GM06990 (cell line): ENCODE results near the gene DPT.

Source experiments
- DNase-seq: peaks from one replicate; pipeline ENCODE4 v3.0.0-alpha.2; 2011; ENCODE audit not compliant: insufficient read length; ENCODE audit errors: extremely low read depth
- H3K27me3 ChIP-seq: replicated peaks from 2 replicates; pipeline ENCODE4 v1.6.0; 2011; ENCODE audit warnings: low read length; ENCODE audit not compliant: control insufficient read depth, insufficient read depth
- H3K36me3 ChIP-seq: 2 replicates; pipeline ENCODE4 v1.5.1; 2011; ENCODE audit warnings: low read length; ENCODE audit not compliant: control insufficient read depth, insufficient read depth
- H3K4me3 ChIP-seq: replicated peaks from 2 replicates; pipeline ENCODE4 v1.5.1; 2011; ENCODE audit warnings: low read depth, mild to moderate bottlenecking, control low read depth, low read length
- CTCF ChIP-seq: IDR thresholded peaks from 2 replicates; pipeline ENCODE4 v1.5.1; 2011; ENCODE audit warnings: low read length, control low read depth, mild to moderate bottlenecking, inconsistent platforms; ENCODE audit not compliant: insufficient read depth, poor library complexity, severe bottlenecking

DPT gene

GRCh38 chr1:168742994-168743650 is 14.1 kb upstream of the DPT start:
- no peaks in the 10 kb centered on the region; the same call in 1 of the 2 replicates for H3K27me3 ChIP-seq
- no peak for DNase-seq
- TF ChIP-seq CTCF = no peak
- no peaks in the 10 kb centered on the region for H3K36me3 ChIP-seq
- no peak overlapping the region for H3K4me3 ChIP-seq

- no peak for DNase-seq
- Histone ChIP-seq H3K4me3 (no peak overlapping the region), H3K36me3 (no peaks in the 10 kb centered on the region), H3K27me3 (no peaks in the 10 kb centered on the region; the same call in 1 of the 2 replicates)
- TF ChIP-seq CTCF = no peak
Measured at GRCh38 chr1:168742386-168742785, 13.4 kb upstream of the DPT start.

DNA sequence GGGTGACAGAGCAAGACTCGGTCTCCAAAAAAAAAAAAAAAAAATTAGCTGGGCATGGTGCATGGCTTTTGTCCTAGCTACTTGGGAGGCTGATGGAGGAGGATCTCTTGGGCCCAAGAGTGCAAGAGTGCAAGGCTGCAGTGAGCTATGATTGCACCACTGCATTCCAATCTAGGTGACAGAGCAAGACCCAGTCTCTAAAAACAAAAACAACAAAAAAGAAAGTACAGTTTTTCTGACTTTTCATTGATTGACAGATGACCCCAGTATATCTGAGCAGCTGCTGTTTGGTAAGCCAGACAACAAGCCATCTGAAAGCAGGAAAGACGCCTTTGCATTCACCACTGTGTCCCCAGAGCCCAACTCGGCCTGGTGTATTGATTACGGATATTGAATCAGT is 10.9 kb upstream of the DPT start:
- no peaks in the 10 kb centered on the region; the same call in none of the 2 replicates for H3K27me3 ChIP-seq
- no peak for DNase-seq

GRCh38 chr1:168736520-168736919 is 7.5 kb upstream of the DPT start:
- Histone ChIP-seq H3K36me3 (no peaks in the 10 kb centered on the region), H3K4me3 (no peak overlapping the region), H3K27me3 (no peaks in the 10 kb centered on the region; the same call in none of the 2 replicates)
- no peak for DNase-seq
- no peak for TF ChIP-seq CTCF

More for the DNA sequence above, 10.9 kb upstream of the DPT start:
- no peak for TF ChIP-seq CTCF
- Histone ChIP-seq H3K36me3 (no peaks in the 10 kb centered on the region), H3K4me3 (no peak overlapping the region)

GRCh38 chr1:168735974-168736373 is 7.0 kb upstream of the DPT start:
- Histone ChIP-seq H3K36me3 (no peaks in the 10 kb centered on the region), H3K4me3 (no peak overlapping the region), H3K27me3 (no peaks in the 10 kb centered on the region; the same call in none of the 2 replicates)
- no peak for TF ChIP-seq CTCF
- DNase-seq = no peak
